GM19372 (cell line): ENCODE data around the gene TUT7.
"Not testable (repeated sequence)": the region's sequence is repeated elsewhere in the genome, so short reads cannot be mapped to it uniquely, and the experiment has no call there.

ENCODE experiments used
- ATAC-seq: cut with Tn5 transposase; IDR thresholded peaks from one replicate; pipeline ENCODE4 v1.9.1; 2021; ENCODE audit warnings: mild to moderate bottlenecking, low read depth, moderate library complexity; ENCODE audit not compliant: unreplicated experiment

TUT7 gene

DNA sequence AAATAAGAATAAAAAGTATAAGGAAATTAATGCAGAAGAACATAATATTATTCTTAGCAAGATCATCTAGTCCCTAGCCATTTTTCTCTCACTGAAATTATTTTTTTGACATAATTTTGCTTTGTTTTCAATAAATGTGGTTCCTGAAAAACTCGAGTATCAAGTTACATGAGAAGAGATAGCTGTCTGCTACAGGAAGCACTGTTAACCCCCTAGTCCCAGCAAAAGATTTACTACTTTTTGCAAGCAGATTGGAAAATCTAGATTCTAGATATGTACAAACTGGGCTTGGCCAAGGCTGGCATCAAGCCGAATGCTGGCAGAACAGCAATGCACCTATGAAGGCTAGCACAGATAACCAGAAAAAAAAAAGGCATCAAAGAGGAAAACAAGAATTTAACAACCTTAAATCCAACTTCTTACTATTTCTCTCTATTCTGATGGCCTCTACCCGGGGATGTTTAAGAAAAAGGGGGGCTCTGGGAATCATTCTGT lies 49.9 kb downstream of the TUT7 start:
- no peak for ATAC-seq

DNA sequence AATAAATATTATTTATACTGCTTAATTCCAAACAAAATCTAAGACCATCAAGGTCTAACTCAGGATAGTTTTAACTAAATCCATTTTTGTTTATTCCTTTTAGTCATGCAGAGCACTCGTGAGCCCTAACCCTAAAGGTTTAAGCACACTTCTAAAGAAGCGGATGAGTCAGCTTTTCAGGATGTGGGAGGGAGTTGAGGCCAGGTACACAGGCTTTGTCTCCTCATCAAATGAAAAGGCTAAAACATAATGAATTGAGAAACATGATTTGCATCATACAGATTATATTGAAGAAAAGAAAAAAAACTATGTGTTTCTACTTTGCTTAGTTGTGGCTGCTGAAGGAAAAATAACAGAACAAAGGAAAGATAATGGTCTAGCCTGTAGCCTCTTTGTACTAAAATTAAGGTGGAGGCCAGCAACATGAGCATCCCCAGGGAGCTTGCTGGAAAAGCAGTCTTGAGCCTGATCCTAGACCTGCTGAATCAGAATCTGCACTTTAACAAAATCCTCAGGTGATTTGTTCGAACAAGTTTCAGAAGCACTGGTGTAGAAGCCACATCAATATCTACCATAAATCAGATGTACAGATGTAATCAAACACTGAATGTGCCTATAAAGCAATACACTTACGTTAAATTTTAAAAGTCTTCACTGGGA lies 50.8 kb downstream of the TUT7 start:
- no peak for ATAC-seq

DNA sequence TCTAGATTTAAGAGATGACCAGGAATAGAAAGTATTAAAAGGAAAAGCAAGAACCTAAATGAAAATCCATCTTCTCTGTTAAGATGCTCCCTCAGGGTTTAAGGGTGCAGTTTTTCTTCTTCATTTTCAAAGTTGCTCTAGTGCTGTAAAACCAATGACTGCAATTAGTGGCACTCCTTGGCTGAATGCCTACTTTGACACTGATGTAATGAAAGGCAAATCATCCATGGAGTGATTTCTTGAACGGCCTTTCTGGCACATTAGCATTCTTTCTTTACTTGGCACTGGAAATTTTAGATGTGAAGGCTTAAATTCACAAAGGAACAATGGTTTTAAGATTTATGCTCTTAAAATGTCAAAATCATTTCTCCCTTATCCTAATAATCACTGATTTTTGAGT lies 52.5 kb downstream of the TUT7 start:
- no peak for ATAC-seq

DNA sequence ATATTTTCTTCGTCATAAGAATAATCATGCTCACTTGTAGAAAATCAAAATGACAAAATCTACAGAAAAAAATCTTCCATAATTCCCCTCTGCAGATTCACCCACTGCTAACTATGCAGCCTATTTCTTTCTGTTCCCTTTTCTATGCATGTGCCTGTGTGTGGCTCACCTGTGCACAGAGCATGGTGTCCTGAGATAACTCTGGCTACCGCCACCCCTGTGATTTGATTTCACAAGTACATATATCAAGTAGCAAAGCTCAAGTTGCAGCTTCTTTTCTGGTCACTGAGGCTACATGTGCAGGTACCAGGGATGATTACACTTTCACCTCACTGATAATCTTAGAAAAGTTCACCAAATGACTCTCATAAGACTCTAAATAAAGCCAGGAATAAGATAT lies 53.5 kb downstream of the TUT7 start:
- ATAC-seq = no peak

DNA sequence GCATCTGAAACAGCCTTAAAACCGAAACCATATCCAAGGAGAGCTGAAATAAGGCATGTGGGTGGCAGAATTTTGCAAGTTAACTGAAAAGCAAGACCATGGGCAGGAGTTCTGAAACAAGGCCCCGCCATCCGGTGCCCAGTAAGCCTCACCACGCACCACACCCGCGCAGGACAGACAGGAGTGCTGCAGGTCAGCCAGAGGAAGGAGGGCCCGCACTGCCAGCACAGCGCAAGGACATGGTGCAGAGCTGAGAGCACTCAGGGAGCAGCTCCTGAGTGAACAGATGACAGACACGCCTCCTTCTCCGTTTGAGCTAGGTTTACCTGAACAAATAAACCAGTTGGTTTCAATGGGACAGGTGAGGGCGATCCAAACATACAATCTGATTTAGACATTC lies 55.3 kb downstream of the TUT7 start:
- ATAC-seq = no peak

DNA sequence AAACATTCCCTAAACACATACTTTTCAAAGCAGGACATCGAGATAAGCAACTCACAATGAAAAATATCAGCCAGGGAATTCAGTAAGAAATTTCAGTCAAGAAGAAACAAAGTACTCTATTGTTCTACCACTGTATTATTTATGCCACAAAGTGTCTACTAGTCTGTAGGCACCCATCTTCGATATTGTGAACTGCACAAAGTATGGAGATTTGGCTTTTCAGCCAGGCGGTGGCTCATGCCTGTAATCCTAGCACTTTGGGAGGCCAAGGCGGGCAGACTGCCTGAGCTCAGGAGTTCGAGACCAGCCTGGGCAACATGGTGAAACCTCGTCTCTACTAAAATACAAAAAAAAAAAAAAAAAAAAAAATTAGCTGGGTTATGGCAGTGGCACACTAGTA lies 63.9 kb downstream of the TUT7 start:
- not testable (repeated sequence) for ATAC-seq

DNA sequence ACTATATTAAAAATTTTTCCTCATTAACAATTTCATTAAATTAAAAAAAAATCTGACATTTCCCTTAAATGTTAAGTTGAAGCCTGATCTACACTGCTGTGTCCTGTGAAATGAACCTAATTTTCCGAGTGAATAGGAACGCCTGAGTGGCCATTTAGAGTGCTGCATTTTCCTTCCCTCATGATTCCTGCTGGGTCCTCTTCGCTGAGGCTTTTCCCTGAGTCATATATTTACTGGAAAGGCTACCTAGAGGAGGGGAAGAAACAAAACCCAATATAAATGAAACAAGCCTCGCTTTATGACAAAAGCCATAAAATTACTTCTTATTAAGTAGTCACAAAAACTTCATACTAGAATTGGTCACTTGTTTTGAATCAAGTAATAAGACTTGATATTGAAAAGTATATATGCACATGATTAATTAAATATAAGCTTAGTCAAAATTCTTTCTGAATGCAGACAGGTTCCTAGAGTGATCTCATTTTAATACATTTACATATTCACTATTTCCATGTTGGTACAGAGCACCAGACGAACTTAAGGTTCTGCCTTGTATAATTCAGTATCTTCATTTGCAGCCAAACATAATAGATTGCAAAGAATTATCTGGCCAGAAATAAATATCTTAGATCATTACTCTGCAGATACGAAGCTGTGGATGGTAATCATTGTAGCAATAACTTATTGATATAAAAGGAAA lies 65.6 kb downstream of the TUT7 start:
- no peak for ATAC-seq

DNA sequence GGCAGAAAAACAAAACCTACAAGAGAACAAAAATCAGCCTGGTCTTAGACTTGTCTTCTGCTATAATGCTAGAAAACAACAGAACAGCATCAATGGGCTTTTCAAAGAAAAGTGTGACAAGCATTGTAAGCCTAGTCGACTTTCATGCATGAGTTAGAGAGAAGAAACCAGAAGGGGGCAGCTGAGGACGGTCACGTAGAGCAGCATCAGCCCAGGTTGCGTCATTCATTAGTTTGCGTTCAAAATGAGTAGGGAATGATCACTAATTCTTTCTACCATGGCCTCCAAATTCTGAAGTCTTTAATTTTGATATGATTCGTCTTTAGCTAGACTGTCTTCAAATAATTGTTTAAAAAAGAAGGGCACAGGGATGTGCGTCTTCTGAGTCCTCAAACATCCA lies 67.2 kb downstream of the TUT7 start:
- ATAC-seq = no peak

DNA sequence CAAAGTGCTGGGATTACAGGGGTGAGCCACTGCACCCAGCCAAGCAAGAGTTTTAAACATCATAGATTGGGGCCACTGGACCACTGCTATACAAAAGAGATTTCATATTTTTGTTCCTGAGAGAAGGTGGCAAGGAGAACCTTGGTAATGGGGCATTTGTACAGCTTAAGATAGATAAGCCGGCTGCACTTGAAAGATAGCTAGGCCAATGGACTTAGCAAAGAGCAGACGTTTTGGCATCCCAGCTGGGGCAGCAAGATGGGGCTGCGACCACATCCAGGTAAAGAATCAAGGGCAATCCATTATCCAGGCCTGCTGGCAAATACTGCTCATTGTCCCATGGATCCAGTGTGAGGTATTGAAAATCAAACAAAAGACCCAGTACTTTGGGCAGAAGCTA lies 67.9 kb downstream of the TUT7 start:
- no peak for ATAC-seq

DNA sequence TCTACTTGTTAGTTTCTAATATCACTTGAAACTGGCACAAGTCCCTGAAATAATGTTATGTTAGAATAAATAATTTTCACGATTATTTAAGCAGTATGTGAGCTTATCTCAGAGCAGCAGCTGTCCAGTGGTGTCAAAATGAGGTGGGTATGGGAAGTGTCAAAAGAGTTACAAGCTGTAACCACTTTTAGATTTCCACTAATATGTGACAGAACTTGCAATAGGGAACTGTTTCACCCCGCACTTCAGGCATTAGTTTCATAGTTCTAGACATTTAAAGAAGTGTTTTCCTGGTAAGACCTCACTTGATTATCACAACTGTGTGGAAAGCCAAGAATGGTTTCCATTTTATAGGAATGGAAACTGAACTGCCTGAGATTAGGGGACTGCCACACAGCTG lies 68.9 kb downstream of the TUT7 start:
- ATAC-seq = no peak

DNA sequence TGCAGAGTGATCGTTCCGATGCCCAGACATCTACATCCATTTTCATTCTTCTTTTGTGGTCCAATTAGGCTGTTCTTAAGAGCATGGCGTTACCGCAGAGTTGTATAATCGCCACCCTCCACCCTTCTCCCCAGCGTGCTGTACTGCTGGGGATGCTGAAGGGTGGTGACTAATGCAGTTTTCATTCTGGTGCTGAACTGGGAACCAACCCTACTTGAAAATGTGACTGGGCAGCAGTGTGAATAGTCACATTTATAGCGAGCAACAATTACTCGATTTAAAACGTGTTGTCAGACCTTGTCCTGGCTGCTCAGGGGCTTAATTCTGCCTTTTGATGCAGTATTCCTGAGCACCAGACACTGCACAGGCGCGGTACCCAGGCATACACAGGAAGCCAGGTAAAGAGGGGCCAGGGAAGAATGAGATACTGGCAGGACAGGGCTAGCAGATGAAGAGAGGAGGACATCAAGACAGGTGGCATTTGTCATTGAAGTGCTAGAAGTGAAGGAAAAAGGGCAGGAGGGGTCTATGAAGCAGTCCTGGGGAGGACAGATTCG lies 71.2 kb downstream of the TUT7 start:
- ATAC-seq = no peak

DNA sequence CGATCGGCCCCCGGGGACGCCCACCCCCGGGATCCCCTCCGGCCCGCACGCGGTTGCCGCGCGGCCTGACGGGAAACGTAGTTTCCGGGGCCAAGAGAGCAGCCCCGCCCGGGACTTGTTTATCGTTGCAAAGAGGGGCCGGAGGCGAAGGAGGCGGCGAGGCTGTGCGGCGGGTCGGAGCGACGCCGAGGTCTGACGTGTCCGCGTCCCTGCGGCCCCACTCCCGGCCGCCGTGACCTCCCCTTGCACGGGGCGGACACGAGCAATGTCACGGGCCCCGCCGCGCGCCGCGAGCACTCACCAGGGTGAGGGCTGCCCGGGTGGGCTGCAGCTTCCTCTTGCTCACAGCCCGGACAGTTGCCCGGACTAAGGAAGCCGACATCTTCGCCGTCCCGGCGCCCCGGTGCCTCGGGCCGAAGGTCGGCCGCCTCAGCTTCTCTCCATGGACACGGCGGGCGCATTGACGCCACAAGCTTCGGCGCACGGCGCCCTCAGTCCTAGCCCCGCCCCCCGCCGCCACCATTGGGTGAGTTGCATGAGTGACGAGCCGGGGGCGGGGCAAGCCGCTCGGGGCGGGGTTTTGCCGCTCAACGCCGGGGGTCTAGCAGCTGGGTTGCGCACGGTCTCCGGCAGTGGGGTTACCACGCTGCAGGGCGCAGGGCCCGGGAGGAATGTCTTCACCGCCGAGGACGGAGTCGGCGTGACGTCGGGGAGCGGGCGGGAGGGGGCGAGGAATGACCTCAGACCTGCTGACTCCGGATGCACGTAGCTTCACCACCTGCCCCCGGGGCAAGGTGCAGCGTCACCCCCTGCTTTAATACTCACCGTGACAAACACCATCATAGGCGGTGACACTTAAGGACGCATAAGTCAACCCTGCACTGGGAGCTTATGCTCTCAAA lies 71.9 kb downstream of the TUT7 start, which contains the start of gene ISCA1:
Gene ISCA1 (minus strand): TSS at position 462 of the 902 bp plus-strand sequence. CDS start 80 bp downstream, at position 382.
- ATAC-seq = peak; percentile 76

DNA sequence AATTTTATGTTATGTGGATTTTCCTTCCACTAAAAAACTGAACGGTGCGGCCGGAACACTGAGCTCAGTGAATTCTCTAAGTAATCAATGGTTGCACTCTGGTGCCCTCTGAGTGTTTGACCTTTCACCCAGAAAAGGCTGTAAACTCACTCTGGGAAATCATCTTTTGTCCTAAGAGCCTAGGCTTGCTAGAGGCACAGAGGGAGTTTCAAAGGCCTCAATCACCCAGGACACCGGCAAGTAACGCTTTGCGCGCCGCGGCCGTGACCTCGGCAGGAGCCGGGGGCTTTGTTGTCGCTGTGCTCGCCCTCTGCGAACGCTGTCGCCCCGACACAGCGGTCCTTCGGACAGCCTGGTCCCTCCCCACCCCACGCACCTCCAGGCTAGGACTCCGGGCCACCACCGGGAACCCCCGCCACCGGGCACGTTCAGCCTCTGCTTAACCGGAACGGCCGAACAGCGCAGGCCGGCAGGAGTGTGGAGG lies 72.6 kb downstream of the TUT7 start:
- ATAC-seq = no peak

DNA sequence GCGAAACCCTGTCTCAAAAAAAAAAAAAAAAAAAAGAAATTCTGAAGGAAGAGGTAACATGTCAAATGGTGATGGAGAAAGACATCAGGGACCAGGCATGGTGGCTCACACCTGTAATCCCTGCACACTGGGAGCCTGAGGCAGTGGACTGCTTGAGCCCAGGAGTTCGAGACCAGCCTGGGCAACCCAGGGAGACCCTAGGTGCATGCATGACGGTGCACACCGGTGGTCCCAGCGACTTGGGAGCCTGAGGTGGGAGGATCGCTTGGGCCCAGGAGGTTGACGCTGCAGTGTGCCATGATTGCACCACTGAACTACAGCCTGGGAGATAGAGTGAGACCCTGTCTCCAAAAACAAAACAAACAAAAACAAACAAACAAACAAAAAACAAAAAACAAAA lies 73.6 kb downstream of the TUT7 start:
- ATAC-seq = no peak

DNA sequence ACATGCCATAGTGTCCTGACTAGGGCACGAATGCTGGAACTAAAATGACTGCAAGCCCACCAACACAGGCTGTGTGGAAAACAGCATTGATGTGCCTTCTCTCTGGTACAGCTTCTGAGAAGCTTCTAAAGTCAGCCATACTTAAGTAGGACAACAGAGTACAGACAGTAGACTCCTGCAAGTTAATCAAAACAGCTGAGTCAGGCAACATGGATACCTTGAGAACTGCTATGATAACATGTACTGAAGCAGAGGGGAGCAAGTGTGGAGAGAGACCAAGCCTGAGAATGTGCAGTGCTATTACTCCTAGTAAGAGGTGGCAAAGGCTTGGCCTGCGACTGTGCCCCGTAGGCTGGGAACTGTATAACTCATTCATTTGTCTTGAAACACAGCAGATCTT lies 74.4 kb downstream of the TUT7 start:
- no peak for ATAC-seq

DNA sequence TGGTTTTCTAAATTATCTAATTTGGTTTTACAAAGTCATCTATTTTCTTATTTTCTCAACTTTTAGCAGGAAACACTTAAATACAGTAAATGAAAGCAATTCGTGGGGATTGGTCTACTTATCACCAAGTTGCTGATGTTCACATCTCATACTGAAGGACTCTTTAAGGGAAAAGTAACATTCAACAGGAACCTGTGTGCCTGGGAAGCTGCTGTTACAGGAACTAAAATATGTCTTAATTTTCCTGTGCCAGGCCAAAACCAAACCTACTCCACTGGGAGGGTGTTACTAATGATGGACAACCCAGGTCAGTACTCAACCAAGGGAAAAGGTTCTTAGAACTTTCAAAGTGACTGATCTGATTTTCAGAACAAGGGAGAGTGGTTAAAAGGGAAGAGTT lies 77.1 kb downstream of the TUT7 start:
- ATAC-seq = no peak

DNA sequence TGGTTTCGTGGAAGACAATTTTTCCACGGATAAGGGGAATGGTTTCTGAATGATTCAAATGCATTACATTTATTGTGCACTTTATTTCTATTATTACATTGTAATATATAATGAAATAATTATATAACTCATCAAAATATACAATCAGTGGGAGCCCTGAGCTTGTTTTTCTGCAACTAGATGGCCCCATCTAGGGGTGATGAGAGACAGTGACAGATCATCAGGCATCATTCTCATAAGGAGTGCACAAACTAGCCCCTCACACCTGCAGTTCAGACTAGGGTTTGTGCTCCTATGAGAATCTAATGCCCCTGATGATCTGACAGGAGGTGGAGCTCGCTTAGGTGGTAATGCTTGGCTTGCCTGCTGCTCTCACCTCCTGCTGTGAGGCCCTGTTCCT lies 78.2 kb downstream of the TUT7 start:
- ATAC-seq = no peak

DNA sequence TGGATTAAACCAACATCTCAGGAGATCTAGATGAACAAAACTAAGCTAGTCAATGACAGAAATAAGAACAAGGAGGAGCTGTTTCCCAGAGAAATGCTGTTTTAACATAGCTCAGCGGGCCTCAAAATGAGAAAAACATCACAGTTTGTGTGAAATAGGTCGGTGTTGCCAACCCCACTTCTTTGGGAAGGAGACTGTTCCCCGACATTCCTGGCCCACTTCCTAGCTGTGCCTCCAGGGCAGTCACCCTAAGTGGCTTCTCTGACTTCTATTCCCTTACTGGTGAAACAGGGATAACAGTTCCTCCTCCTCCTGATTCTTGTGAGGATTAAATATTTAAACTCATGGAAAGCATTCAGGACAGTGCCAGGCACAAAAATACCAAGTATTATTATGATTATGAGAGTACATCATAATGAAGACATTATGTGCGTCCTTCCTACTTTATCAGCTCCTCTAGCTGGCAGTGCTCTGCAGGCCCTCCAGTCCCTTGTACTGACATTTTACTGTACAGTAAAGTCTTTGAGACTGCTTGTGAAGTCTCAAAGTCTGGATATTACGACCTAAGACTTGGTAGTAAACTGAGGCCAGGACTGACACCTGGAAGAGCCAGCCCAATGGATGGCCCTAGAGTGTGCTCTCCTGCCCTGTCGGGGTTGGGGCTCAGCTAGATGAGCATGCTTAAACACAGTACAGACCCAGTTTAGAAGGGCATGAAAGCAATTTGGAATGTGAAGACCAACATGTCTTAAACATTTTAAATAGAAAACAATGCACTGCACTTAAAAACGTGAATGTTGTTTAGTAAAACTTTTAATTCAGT lies 79.2 kb downstream of the TUT7 start:
- no peak for ATAC-seq

DNA sequence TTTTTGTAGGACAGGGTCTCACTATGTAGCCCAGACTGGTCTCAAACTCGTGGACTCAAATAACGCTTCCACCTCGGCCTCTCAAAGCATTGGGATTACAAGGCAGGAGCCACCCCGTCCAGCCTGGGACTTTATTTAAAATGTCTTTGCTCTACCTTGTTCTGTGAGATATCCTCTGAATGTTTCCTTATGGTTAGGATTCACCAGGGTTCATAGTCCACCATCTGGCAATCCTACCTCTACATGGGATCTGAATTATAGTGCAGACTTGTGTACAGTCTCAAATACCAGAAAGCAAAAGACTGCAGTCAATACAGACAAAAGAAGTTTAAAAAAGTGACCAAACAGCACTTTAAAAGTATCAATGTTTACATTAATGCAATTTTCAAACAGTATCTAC lies 82.0 kb downstream of the TUT7 start:
- no peak for ATAC-seq

DNA sequence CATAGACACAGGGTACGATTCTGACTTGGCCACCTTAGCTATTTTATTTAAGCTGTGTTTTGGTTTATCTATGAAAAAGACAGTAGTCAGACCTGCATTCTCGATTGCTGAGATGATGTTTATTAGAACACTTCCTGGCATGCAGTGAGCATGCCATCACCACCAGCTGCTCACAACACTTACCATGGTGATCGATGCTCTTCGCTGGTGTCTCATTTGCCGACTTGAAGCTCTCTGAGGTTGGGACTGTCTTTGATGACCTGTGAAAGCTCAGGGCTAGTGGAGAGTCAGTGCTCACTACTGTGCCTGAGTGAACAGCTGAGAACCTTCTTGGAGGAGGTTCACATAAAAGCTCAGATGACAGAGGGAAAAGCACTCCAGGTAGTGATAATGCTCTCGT lies 90.3 kb downstream of the TUT7 start:
- no peak for ATAC-seq
